Glomerular visceral epithelial cell (primary cell): ENCODE results near the gene CRIM1.
"Not testable (repeated sequence)": the region's sequence is repeated elsewhere in the genome, so short reads cannot be mapped to it uniquely, and the experiment has no call there.

Experiments used
- DNase-seq: peaks from one replicate; pipeline ENCODE4 v3.0.0-alpha.2; 2016; ENCODE audit errors: extremely low spot score

The CRIM1 gene

GRCh38 chr2:36351736-36352349 lies 3.7 kb upstream of the CRIM1 start:
- peak; percentile 59 for DNase-seq

DNA sequence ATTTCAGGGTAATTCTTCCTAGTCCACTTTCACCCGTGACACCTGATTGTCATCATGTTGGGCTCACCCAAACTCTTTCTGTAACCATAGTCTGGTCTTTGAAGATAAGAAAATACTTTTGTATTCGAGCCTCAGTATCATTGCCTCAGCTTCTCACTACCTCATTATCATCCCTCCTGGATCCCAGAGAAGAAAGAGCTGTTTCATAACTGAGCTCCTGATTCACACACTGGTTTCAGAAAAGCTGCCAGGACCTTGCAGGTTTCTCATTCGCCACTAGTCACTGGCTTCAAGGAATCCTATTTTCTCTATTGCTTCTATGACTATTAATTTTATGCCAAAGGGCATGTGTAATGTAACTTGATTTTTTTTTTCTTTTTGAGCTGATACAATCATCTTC lies 2.9 kb upstream of the CRIM1 start:
- DNase-seq: peak; percentile 65

GRCh38 chr2:36354811-36355150 lies 797 bp upstream of the CRIM1 start:
- DNase-seq: no peak

DNA sequence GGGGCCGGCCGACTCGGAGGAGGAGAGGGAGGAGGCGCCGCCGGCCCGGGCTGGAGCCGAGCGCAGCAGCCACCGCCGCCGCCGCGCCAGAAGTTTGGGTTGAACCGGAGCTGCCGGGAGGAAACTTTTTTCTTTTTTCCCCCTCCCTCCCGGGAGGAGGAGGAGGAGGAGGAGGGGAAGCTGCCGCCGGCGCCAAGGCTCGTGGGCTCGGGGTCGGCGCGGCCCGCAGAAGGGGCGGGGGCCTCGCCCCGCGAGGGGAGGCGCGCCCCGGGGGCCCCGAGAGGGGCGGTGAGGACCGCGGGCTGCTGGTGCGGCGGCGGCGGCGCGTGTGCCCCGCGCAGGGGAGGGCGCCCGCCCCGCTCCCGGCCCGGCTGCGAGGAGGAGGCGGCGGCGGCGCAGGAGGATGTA lies 316 bp downstream of the CRIM1 start:
- no peak for DNase-seq

- DNase-seq: peak; percentile 43
Measured at GRCh38 chr2:36356298-36356989, 866 bp downstream of the CRIM1 start.

DNA sequence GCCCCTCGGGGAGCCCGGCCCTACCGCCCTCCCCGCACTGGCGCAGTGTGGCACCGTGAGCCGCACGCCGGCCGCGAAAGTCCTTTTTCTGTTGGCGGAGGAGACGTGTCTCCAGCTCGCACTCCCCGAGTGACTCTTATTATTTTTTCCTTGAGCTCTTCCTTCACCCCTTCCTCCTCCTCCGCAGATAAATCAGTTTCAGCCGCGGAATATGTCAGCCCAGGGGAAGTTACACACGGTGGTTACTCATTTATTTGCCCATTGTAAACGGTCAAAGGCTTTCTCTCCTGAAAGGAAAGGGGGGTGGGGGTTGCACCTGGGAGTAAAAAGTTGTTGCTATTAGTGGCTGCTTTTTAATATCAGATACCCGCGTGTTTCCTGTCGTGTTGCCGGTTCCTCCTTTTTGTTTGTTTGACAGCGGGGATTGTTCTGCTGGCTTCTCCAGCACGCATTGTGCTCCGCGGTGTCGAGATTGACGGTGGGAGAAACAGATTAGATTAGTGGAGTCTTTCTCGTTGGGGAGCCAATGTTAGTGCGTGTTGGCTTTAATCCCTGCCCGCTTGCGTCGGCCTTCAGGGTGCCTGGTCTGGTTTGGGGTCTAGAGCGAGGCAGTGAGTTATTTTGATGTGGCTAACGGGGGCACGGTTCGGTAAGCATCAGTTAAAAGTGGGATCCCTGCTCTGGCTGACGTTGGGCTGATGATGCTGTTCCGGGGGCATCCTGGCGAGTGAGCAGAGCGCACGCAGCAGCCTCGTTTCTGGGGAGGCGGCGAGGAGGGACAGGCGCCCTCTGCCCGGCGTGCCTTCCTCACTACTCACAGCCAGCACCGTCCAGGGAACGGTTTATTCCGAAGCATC lies 1.6 kb downstream of the CRIM1 start:
- peak; percentile 76 for DNase-seq

DNA sequence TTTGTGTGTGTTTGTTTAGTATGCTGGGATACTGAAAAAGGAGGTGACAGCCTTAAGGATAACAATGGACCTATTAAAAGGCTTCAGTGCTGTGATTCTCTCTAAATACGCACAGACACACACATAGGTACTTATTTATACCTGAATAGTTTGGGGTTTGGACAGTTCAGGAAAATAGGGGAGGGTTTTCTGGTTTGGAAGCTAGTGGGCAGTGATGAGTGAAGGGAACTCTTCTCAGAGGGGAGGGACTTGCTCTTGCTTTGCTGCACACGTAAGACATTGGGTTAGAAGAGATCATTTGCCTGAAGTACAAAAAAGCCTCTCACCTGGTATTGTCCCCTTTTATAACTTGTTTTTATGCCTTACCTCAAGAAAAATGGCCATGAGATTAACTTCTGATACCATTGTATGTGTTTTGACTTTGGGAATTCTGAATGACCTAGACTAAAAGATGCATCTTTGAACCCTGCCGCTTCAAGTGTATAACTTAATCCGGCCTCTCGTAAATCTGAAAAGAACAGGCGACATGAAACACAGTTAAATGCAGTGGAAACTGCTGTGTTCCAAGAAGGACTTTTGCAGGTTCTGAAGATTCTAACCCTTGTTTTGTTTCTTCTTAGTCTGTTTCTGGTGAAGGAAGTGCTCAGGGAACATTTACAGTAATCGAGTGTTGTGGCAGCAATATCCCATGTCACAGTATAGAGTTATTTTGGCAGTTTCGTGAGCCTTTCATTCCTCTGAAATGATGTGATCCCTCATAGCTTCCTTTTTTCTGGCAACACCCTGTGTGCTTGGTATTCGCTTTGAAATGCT lies 2.5 kb downstream of the CRIM1 start:
- peak; percentile 71 for DNase-seq

- DNase-seq: no peak
Measured at GRCh38 chr2:36359067-36359466, 3.5 kb downstream of the CRIM1 start.

DNA sequence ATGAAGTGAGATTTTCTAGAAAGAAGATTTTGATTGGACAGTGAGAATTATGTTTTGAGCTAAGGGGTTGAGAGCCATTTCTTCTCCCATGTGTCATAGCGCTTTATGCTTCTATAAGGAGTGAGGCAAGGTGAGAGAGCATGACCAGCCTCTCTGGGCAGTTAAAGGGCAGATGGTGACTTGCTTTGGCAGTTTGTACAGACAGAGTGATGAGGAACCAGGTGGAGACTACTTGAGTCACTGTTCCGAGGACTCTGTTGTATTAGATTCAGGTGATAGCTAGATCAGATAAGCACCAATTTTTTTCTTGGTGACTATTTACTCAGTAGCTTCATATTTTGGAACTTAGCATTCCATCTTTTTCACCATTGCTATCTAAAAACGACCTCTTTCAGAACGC lies 4.5 kb downstream of the CRIM1 start:
- DNase-seq: no peak

DNA sequence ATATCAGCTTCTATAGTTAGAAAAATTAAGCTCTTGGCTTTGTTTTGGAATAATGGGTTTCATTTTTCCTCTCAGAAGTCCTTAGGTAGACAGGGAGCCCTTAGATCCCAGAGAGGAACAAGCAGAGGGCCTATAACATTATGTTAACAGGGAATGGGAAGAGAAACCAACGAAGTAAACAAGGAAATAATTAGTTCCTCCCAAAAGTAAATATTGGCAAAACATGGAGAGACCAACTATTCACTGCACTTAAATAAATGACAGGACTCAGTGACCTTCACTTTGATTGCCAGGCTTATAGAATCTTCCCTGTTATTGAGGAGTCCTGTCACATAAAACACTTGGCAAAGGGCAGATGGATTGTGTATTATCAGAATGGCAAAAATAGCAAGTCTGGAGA lies 5.3 kb downstream of the CRIM1 start:
- no peak for DNase-seq

DNA sequence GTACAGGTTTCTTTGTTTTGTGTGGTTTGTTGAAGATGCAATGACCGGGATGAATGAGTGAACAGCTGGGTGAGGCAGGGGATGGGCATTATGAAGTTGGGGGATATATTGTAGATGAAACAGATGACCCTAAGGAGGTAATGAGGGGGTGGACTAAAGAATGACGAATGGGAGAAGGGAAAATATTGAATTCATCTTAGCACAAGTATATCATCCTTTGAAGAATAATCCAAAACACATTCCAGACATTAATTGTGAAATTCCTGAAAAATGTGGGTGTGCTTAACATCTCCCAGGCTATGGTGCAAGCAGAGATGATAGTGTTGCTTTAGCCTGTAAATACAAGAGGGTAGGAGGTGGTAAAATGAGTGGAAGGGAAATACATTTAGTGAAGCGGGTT lies 5.8 kb downstream of the CRIM1 start:
- DNase-seq: no peak

- DNase-seq: no peak
Measured at GRCh38 chr2:36362291-36362690, 6.7 kb downstream of the CRIM1 start.

GRCh38 chr2:36363085-36363484 lies 7.5 kb downstream of the CRIM1 start:
- DNase-seq: not testable (repeated sequence)

DNA sequence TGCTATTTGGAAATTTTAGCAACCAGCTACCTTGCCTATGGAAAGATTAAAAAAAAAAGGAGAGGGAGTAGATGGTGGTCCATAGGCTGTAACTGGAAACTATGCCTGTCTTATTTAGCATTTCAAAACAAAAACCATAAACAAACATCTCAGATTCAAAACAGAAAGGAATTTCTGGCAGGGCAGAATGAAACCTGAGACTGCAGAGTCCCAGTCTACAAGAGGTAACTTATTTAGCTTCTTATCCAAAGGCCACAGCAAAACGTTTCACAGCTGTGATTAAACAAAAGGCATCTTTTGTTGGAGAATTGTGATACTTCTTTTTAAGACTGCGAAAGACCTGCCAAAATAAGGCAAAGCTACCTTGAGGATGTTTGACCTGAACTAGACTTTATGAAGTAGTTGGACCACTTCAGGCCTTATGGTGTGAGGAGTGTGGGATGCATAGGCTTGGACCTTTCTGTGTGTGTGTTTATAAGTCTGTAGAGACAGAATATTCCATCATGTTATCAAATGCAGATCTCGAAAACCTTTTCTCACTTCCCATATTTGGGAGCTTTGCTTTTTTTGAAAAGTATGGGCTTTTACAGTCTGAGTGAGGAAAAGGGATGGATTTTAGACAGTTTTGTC lies 11.0 kb downstream of the CRIM1 start:
- DNase-seq: no peak

GRCh38 chr2:36367486-36367885 lies 11.9 kb downstream of the CRIM1 start:
- no peak for DNase-seq

DNA sequence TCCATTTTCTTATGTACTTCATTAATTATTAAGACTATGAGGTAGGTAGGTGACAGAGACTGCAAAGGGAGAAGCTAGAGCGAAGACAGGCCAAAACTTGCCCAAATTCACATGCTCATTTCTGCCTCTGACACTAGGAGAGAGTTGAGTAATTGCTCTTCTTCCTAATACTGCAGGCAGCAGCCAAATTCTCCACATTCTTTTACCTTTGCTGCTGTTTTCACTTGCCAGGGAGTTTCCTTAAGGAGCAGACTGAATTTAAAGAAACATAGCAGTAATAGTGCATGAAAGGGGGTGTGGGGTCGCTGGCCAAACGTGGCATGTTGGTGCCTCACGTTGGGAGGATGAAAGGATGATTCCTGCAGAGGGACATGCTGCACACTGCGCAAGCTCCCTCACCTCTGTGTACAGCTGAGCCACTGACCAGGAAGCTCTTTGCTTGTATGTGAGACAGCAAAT lies 12.3 kb downstream of the CRIM1 start:
- DNase-seq: peak; percentile 52

GRCh38 chr2:36368438-36368837 lies 12.9 kb downstream of the CRIM1 start:
- no peak for DNase-seq

DNA sequence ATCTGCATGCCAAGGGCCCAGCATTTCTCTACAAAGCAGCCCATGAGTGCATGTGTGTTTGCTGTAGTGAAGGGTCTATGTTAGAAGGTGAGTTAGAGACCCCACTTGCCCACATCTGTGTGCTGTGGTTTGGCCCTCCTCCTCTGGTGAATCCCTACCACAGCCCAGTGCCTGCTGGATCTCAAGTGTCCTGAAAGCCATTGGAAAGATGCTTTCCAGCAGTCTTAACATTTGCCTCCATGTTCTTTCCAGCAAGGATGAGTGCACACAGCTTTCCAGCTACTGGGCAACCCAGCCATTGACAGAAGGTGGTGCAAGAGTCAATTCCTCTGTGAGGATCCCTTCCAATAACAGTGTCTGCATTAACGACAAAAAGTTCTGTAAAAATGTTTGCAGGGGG lies 13.6 kb downstream of the CRIM1 start:
- no peak for DNase-seq

GRCh38 chr2:36369716-36370115 lies 14.1 kb downstream of the CRIM1 start:
- DNase-seq: no peak

DNA sequence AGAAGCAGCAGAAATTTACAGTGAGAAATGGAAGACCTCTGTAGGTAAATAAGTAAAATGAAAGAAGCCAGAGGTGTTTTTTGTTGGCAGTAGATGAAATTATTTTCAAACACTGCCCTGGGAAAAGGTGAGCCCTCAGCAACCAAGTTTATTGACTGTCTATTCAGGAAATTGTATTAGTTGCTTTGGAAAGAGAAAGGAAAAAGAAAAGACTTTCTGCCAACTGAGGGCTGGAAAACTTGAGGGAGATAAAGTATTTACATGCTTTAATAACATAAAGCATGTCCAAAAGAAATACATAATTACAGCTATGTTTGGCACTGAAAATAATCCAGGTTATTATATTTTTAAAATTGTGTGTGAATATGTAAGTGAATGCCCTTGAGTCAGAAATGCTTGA lies 14.7 kb downstream of the CRIM1 start:
- DNase-seq: no peak

GRCh38 chr2:36371070-36371874 lies 15.7 kb downstream of the CRIM1 start:
- peak; percentile 22 for DNase-seq
